ENCODE data around the gene PIWIL4.
"Not testable (repeated sequence)": the region's sequence is repeated elsewhere in the genome, so short reads cannot be mapped to it uniquely, and the experiment has no call there.

Gene PIWIL4

GRCh38 chr11:94586978-94587377 is 19.8 kb downstream of the PIWIL4 start:
- no peak for DNase-seq

- DNase-seq, result no peak
Measured at GRCh38 chr11:94588366-94588942, 21.3 kb downstream of the PIWIL4 start.

- DNase-seq, result no peak
Measured at GRCh38 chr11:94590352-94591041, 23.3 kb downstream of the PIWIL4 start.

DNA sequence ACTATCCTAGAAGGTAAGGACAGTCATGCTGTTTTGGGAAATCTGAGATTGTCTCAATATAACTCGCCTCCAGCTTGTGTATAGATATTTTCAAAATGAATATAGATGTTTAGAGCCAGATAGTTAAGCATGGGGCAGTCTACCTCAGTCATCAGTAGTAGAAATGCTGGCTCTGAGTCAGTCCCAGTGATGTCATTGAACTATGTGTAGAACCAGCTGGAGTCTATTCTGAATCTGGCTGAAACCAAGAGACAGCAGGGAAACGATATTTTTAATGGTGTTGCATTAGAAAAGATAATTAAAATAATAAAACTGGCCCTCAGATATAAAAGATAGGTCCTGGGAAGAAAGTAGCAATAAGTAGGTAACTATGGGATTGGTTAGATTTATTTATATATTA is 25.9 kb downstream of the PIWIL4 start:
- no peak for DNase-seq

DNA sequence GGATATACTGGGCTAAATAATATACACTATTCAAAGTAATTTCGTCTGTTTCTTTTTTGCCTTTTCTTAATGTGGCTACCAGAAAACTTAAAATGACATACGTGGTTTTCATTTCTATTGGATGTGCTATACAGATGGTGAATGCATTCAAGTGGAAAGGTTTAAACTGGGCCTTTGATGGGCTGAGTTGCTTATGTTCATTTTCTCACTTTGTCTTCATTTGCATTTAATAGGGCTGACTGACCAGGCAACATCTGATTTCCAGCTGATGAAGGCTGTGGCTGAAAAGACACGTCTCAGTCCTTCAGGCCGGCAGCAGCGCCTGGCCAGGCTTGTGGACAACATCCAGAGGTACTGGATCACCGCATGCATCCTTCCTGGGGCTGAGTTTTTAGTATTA is 27.9 kb downstream of the PIWIL4 start:
- DNase-seq, result no peak

GRCh38 chr11:94597896-94598295 is 30.7 kb downstream of the PIWIL4 start:
- no peak for DNase-seq

DNA sequence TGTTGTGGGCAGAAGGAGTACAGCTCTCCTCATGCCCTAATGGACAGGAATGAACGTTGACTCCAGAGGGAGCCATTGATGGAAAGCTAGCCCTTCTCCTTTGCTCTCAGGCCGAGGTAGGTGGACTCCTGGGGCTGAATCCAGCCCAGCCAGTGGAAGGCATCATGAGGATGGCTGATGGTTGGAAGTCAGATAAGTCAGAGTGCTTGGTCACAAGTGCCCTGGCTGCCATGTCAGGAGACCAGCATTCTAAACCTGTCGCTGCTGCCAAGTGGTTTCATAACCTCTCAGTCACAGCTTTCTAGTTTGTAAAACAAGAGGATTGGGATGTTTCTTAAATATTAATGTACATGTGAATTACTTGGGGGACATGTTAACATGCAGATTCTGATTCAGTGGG is 32.3 kb downstream of the PIWIL4 start:
- no peak for DNase-seq

GRCh38 chr11:94602430-94603372 is 35.5 kb downstream of the PIWIL4 start:
- peak; percentile 21 to 28 for DNase-seq

DNA sequence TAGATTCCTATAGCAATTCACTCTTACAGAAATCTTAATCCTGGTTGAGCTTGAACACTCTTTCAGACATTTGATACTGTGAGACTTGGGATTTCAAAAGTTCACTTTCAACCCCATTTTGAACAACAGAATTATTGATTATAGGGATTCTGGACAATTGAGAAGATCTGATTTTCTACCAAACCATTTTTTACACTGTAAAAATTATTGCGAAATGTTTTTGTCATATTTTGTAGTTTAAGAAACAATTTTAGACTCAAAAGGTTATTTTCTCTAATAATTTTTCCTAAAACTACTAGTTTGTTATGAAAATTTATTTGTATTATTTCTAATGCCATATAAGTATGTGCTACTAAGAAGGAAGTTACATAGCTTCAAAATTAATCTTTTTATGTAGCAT is 36.4 kb downstream of the PIWIL4 start:
- DNase-seq, result no peak

DNA sequence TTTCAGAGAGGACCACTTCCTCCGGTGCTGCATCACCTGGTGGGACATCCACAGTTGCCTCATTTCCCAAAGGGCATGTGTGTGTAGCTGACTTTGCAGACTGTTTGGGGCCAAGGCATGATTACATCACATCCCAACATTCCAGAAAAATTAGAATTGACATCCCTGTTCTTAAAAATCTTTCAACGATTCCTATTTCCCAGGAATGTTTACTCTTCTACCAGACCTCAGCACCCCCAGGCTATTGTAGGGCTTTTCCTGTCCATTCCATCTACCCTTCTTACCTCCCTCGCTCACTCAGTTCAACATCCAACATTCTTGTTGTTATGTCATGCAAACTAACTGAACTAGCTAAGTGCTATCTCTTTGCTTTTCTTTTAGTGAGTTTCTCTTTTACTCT is 37.3 kb downstream of the PIWIL4 start:
- no peak for DNase-seq

DNA sequence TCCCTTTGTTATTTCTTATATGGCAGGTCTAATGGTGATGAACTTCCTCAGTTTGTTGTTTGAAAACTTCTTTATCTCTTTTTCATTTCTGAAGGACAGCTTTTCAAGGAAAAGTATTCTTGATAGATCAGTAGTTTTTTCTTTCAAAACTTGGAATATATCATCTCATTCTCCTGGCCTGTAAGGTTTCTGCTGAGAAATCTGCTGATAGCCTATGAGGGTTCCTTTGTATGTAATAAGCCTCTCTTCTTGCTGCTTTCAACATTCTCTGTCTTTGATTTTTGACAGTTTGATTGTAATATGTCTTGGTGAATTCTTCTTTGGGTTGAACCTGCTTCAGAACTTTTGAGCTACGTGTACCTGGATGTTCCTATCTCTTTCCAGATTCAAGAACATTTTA is 46.0 kb downstream of the PIWIL4 start:
- no peak for DNase-seq

DNA sequence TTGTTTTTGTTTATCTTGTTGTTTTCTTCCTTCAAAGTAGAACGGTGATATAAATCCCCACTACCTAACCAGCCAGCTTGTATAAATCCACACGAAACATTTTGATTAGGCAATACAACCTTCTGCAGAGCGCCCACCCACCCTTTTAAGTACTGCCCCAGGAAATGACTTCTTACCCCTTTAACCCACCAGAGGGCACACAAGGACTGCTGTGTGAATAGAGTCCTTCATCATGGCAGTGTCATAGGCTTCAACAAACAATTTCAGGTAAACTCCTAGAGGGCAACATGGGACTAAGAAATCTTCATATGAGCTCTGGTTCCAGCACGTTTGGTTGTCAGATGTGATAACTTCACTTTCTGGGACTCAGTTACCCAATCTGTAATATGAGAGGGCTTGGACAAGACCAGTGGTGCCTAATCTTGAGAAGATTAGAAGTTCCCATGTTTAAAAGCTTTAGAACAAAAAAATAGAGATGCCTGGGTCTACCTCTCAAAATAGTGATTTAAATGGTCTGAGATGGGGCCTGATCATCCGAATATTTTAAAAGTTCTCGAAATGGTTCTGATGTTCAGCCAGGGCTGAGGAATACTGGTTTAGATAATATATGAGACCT is 56.1 kb downstream of the PIWIL4 start:
- peak; percentile 23 to 32 for DNase-seq

DNA sequence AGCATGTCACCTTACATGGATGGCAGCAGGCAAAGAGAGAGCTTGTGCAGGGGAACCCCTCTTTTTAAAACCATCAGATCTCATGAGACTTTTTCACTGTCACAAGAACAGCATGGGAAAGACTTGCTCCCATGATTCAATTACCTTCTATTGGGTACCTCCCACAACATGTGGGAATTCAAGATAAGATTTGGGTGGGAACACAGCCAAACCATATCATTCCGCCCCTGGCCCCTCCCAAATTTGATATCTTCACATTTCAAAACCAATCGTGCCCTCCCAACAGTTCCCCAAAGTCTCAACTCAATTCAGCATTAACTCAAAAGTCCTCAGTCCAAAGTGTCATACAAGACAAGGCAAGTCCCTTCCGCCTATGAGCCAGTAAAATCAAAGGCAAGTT is 58.3 kb downstream of the PIWIL4 start:
- DNase-seq, result not testable (repeated sequence)

- DNase-seq, result not testable (repeated sequence)
Measured at GRCh38 chr11:94627003-94627560, 59.9 kb downstream of the PIWIL4 start.

GRCh38 chr11:94629741-94630140 is 62.6 kb downstream of the PIWIL4 start:
- no peak for DNase-seq

DNA sequence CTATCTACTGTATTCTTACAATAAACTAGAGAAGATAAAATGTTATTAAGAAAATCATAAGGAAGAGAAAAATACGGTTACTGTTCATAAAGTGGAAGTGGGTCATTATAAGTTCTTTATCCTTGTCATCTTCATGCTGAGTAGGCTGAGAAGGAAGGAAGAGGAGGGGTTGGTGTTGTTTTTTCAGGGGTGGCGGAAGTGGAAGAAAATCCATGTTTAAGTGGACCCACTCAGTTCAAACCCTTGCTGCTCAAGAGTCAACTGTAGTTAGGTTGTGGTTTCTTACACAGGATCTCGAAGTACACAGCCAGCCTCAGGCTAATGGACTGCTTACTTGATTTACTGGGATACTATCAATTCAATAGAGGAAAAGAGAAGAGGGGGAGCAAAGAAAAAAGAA is 63.1 kb downstream of the PIWIL4 start:
- DNase-seq, result no peak

GRCh38 chr11:94632356-94632755 is 65.2 kb downstream of the PIWIL4 start:
- DNase-seq, result no peak

GRCh38 chr11:94635072-94635471 is 67.9 kb downstream of the PIWIL4 start:
- DNase-seq, result no peak

GRCh38 chr11:94636388-94636949 is 69.3 kb downstream of the PIWIL4 start:
- DNase-seq, result no peak

DNA sequence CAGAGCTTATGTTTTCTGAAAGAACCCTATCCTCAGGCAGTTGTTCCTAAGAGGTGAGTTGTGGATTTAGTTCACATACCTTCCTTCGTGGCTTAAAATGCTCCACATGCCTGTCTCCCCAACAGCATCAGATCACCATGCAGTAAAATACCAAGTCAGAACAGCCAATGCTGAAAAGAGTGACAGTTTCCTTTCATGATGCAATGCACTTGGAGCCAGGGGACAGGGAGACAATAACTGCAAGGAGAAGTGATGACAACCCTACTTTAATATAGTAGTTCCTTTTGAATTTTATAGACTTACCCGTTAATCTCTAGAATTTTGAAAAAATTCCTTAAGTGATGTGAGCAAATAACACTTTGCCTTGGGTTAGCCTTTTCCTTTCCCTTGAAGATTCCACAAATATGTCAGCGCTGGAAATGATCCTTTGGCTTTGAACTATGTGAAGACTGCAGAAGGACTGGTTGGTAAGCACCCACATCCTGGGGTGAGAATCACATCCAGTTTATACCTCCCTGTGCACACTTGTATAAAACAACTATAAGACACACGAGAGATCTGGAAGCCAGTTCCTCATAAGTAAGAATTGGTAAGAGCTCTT is 71.2 kb downstream of the PIWIL4 start:
- no peak for DNase-seq

- no peak for DNase-seq
Measured at GRCh38 chr11:94638902-94639373, 71.8 kb downstream of the PIWIL4 start.

Data from stimulated activated CD4-positive, alpha-beta T cell treated with anti-CD3 and anti-CD28 coated beads, Interleukin-2, amount 100 ng/mL, for 24 hours (primary cell).